Testis (tissue), 3 donors: ENCODE measurements around the gene FAM193A. TPM values are rescaled to one million over a fixed set of nuclear protein-coding genes. Genes with fewer than 3 reads are reported as not detected.
A peak's percentile ranks its signal among the peaks of the same experiment; 100 is the strongest.

Experiments
- DNase-seq: peaks from one replicate; pipeline ENCODE4 v3.0.0-alpha.2; 2019
- H3K27ac ChIP-seq, 2 donors: fragments of 200-600 bp; sonication (generic); one replicate each; pipeline ENCODE4 v1.5.1; 2019
- H3K27me3 ChIP-seq: fragments of 200-600 bp; sonication (generic); one replicate; pipeline ENCODE4 v1.5.1; 2019
- H3K36me3 ChIP-seq: fragments of 200-600 bp; sonication (generic); one replicate; pipeline ENCODE4 v1.5.1; 2017; ENCODE audit warnings: low read depth; ENCODE audit errors: missing control alignments
- H3K4me1 ChIP-seq: fragments of 200-600 bp; sonication (generic); one replicate; pipeline ENCODE4 v1.5.1; 2019
- H3K4me3 ChIP-seq, 2 donors: fragments of 200-600 bp; sonication (generic); one replicate each; pipeline ENCODE4 v1.5.1; 2017 to 2019
- H3K9me3 ChIP-seq: fragments of 200-600 bp; sonication (generic); one replicate; pipeline ENCODE4 v1.5.1; 2017
- CTCF ChIP-seq, 3 experiments: fragments of 450-650 bp in 2 of 3; fragments of 200-600 bp in 1 of 3; sonication (generic) in 1 of 3; IDR thresholded peaks; one replicate each; pipeline ENCODE4 v1.5.1; 2016 to 2019; ENCODE audit warnings: antibody characterized with exemption in 3 of 3, mild to moderate bottlenecking in 2 of 3, moderate library complexity in 1 of 3
- POLR2A ChIP-seq: fragments of 450-650 bp; IDR thresholded peaks from one replicate; pipeline ENCODE4 v1.6.1; 2017; ENCODE audit warnings: antibody characterized with exemption, mild to moderate bottlenecking, moderate library complexity
- WGBS, 2 donors: methylation state at CpG; one replicate each; pipeline ENCODE4 v1.1.5; 2018; 5-methylcytosine and 5-hydroxymethylcytosine counted together
- intact Hi-C: fragments of 100-400 bp; cut with DNase I; formaldehyde crosslinking; loops from one replicate; pipeline ENCODE4 v1.15.1; 2023; ENCODE audit warnings: low total_unique reads
- polyA plus RNA-seq: library from polyadenylated mRNA; stranded (reverse); fragments of 350-450 nt; fragmentation: Illumina TruSeq; extraction: RNeasy Lipid Tissue Mini Kit (QIAGEN cat#74804); gene quantifications from one replicate; pipeline ENCODE4 v1.2.3, GENCODE V29; 2014; ENCODE audit warnings: low read depth, low replicate concordance; ENCODE audit not compliant: insufficient read depth
- total RNA-seq, 2 donors: library from RNA; depleted of rRNA; stranded (reverse); fragments of >200 nt; gene quantifications; one replicate each; pipeline ENCODE4 v1.2.3, GENCODE V29; 2016

FAM193A gene
- total and polyA plus RNA-seq, 3 donors from 2014 or later = 50.4 to 92.4 (median 78.7) TPM

DNA sequence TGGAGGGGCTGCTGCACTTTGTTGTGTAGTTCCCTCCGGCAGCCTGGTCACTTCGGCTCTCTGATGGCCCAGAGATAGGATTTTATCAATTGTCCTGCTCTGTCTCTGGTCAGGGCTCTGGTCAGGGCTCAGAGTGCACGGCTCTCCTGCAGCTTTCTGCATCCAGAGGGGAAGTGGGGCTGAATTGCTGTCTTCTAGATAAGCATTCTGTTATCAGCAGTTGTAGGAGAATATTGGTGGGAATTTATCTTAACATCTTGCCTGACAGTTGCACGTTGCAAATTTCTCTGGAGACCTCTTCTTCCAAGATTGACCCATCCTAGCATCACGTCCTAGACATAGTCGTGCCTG is 62.8 kb downstream of the FAM193A start:
- Histone ChIP-seq H3K9me3 (no peaks in the 10 kb centered on the region), H3K27ac (peak overlapping the region in 1 of 2 donors; percentile 15), H3K36me3 (no peaks in the 10 kb centered on the region), H3K27me3 (no peaks in the 10 kb centered on the region), H3K4me3 (no peak overlapping the region), H3K4me1 (peaks cover 40% of the 10 kb centered on the region)
- 47 to 61% methylated on average over 6 of the region's 6 CpGs for WGBS, 2 donors
- intact Hi-C loops = no loop called here
- TF ChIP-seq POLR2A (no peak), CTCF (IDR thresholded peaks at IDR 0.05) (no peak)
- DNase-seq = no peak

DNA sequence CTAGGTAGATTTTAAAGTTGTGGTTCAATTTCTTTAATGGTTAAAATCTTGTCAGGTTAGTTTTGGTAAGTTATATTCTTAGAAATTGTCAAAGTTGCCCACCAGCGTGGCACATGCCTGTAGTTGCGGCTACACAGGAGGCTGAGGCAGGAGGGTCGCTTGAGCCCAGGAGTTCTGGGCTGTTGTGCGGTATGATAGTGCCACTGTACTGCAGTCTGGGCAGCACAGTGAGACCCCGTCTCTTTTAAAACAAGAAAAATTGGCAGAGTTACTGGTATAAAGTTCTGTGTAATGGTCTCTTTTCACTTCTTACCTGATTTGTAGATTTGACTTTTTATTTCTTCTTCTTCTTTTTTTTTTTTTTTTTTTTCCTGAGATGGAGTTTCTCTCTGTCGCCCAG is 64.4 kb downstream of the FAM193A start:
- 97 to 98% methylated on average over 6 of the region's 6 CpGs for WGBS, 2 donors
- peak overlapping the region in 1 of 2 donors; percentile 15 for H3K27ac ChIP-seq
- DNase-seq = no peak
- H3K4me3 ChIP-seq = no peak overlapping the region
- H3K27me3 ChIP-seq = no peaks in the 10 kb centered on the region
- no peaks in the 10 kb centered on the region for H3K36me3 ChIP-seq
- TF ChIP-seq POLR2A = no peak
- no peak for TF ChIP-seq CTCF (IDR thresholded peaks at IDR 0.05)
- H3K4me1 ChIP-seq = peaks cover 39% of the 10 kb centered on the region
- intact Hi-C loops = no loop called here
- no peaks in the 10 kb centered on the region for H3K9me3 ChIP-seq

- 84 to 95% methylated on average over 4 of the region's 4 CpGs for WGBS, 2 donors
- intact Hi-C loops = no loop called here
- no peaks in the 10 kb centered on the region for H3K9me3 ChIP-seq
These were observed 68.2 kb downstream of the FAM193A start for GRCh38 chr4:2604614-2605013.

DNA sequence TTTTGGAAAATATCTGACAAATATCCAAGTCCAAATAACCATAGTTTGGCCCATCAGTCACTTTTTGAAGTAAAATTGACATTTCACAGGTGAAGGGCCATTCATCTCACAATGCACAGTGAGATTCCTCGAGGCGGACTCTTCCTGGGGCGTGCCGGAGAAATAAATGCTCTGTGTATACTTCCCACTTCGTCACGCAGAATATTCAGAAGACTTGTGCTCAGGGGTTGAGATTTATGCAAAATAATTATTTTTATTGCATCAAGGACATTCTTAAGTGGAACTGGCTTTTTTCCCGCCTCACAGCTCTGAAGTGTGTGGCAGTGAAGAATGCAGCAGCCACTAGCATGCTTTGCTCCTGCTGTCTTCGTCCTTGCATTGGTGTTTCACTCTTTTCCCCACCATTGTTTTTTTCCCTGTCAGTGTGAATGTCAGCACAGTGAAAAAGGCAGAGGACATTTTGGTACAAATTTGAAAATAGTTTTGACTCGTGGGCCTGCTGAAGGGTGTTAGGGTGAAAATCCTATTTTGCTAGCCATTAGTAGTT is 70.6 kb downstream of the FAM193A start:
- Histone ChIP-seq H3K9me3 (no peaks in the 10 kb centered on the region), H3K27me3 (no peaks in the 10 kb centered on the region), H3K4me1 (peaks cover 8% of the 10 kb centered on the region), H3K4me3 (no peak overlapping the region), H3K36me3 (no peaks in the 10 kb centered on the region), H3K27ac (no peak overlapping the region)
- intact Hi-C loops = no loop called here
- 51 to 61% methylated on average over 9 of the region's 9 CpGs for WGBS, 2 donors
- no peak for DNase-seq
- TF ChIP-seq CTCF (IDR thresholded peaks at IDR 0.05) (no peak), POLR2A (no peak)

More at GRCh38 chr4:2604614-2605013, 68.2 kb downstream of the FAM193A start:
- peaks cover 9% of the 10 kb centered on the region for H3K4me1 ChIP-seq
- no peaks in the 10 kb centered on the region for H3K36me3 ChIP-seq
- DNase-seq = no peak
- no peak overlapping the region for H3K4me3 ChIP-seq
- no peaks in the 10 kb centered on the region for H3K27me3 ChIP-seq
- TF ChIP-seq CTCF (IDR thresholded peaks at IDR 0.05) = no peak
- no peak overlapping the region for H3K27ac ChIP-seq

- WGBS, 2 donors = 87 to 90% methylated on average over 10 of the region's 10 CpGs
- H3K4me1 ChIP-seq = peaks cover 8% of the 10 kb centered on the region
- no peak overlapping the region for H3K4me3 ChIP-seq
- no peaks in the 10 kb centered on the region for H3K9me3 ChIP-seq
- TF ChIP-seq POLR2A (no peak), CTCF (IDR thresholded peaks at IDR 0.05) (no peak)
- no peak overlapping the region for H3K27ac ChIP-seq
- no peaks in the 10 kb centered on the region for H3K36me3 ChIP-seq
- no peak for DNase-seq
- H3K27me3 ChIP-seq = no peaks in the 10 kb centered on the region
- intact Hi-C loops = no loop called here
These were observed 71.4 kb downstream of the FAM193A start for GRCh38 chr4:2607822-2608221.
